ENCODE measurements around the gene PDE12. TPM values are rescaled to one million over a fixed set of nuclear protein-coding genes. Genes with fewer than 3 reads are reported as not detected.

PDE12 gene
- total and polyA plus RNA-seq, 10 donors: 2.2 to 23.9 (median 17.9) TPM

GRCh38 chr3:57597127-57597923 lies 41.3 kb downstream of the PDE12 start, which contains the start of gene ARF4:
Gene ARF4, minus strand, starts transcription at chr3:57597344. Its CDS starts 204 bp downstream, at chr3:57597140.
- H3K4me1 ChIP-seq: peaks cover 32 to 65% (median 55%) of the 10 kb centered on the region in 6 donors
- intact Hi-C loops (cut with DNase I; ENCODE audit: low total_unique reads): loop anchor here (5.0 to 10.0 kb wide), 2 partner anchors 40 to 157 kb away; partner anchors contain the start of genes PDE12 and SLMAP
- 0 to 1% (median 0%) methylated on average over 44 to 67 of the region's 67 CpGs for WGBS, 5 donors

GRCh38 chr3:57598765-57599360 lies 42.8 kb downstream of the PDE12 start:
- intact Hi-C loops (cut with DNase I; ENCODE audit: low total_unique reads): loop anchor here (5.0 to 10.0 kb wide), 2 partner anchors 42 to 156 kb away; partner anchors contain the start of genes PDE12 and SLMAP
- H3K27me3 ChIP-seq (replicated peaks in 1 of 7): no peaks in the 10 kb centered on the region
- 59 to 73% (median 64%) methylated on average over 5 of the region's 5 CpGs for WGBS, 5 donors
- peaks cover 0 to 18% (median 0%) of the 10 kb centered on the region in 6 donors for H3K36me3 ChIP-seq
- peak overlapping the region; percentile 95 to 99 (median 98) for H3K27ac ChIP-seq
- H3K9me3 ChIP-seq: no peaks in the 10 kb centered on the region
- TF ChIP-seq CTCF (IDR thresholded peaks at IDR 0.05 in 8 of 11, conservative IDR thresholded peaks at IDR 0.05 in 3 of 11) (no peak), POLR2A (IDR thresholded peaks at IDR 0.05) (no peak)
- DNase-seq: no peak
- H3K4me3 ChIP-seq: peak overlapping the region; percentile 47 to 88 (median 76)
- peaks cover 27 to 50% (median 39%) of the 10 kb centered on the region in 6 donors for H3K4me1 ChIP-seq

More at GRCh38 chr3:57597127-57597923, 41.3 kb downstream of the PDE12 start, which contains the start of gene ARF4:
- peak within 1 kb of the TSS; percentile 95 to 99 (median 98) for H3K27ac ChIP-seq
- no peaks in the 10 kb centered on the region for H3K9me3 ChIP-seq
- peak; percentile 85 to 95 (median 88) for TF ChIP-seq POLR2A (IDR thresholded peaks at IDR 0.05)
- peak in 8 of 11 experiments; percentile 3 to 67 (median 54) for TF ChIP-seq CTCF (IDR thresholded peaks at IDR 0.05 in 8 of 11, conservative IDR thresholded peaks at IDR 0.05 in 3 of 11)
- peak; percentile 99 to 100 (median 99) for TF ChIP-seq POLR2AphosphoS5 (IDR thresholded peaks at IDR 0.05)
- peak within 1 kb of the TSS; percentile 68 to 88 (median 80) for H3K4me3 ChIP-seq
- DNase-seq: peak; percentile 100
- peaks cover 0 to 18% (median 0%) of the 10 kb centered on the region in 6 donors for H3K36me3 ChIP-seq
- H3K27me3 ChIP-seq (replicated peaks in 1 of 7): no peaks in the 10 kb centered on the region

- H3K36me3 ChIP-seq: peaks cover 0 to 25% (median 0%) of the 10 kb centered on the region in 6 donors
- 93 to 100% (median 95%) methylated on average over 2 of the region's 2 CpGs for WGBS, 5 donors
- H3K27ac ChIP-seq: peak overlapping the region in 1 of 8 donors; percentile 5
- no peak overlapping the region for H3K4me3 ChIP-seq
- DNase-seq: no peak
- peaks cover 19 to 36% (median 26%) of the 10 kb centered on the region in 6 donors for H3K4me1 ChIP-seq
- peaks cover 0 to 1% (median 0%) of the 10 kb centered on the region in 8 donors for H3K9me3 ChIP-seq
- intact Hi-C loops (cut with DNase I; ENCODE audit: low total_unique reads): no loop called here
- H3K27me3 ChIP-seq (replicated peaks in 1 of 7): no peaks in the 10 kb centered on the region
- TF ChIP-seq CTCF (IDR thresholded peaks at IDR 0.05 in 8 of 11, conservative IDR thresholded peaks at IDR 0.05 in 3 of 11) (no peak), POLR2A (IDR thresholded peaks at IDR 0.05) (no peak), POLR2AphosphoS5 (IDR thresholded peaks at IDR 0.05) (no peak)
Measured at GRCh38 chr3:57600195-57600594, 44.1 kb downstream of the PDE12 start.
